K562 (cell line): ENCODE data around the gene ROBO1. TPM values are rescaled to one million over a fixed set of nuclear protein-coding genes. Genes with fewer than 3 reads are reported as not detected.

ENCODE experiments used
- ATAC-seq: fragments of 200-7000 bp; cut with Tn5 transposase; 3 replicates; pipeline ENCODE4 v1.9.1; 2020; ENCODE audit warnings: moderate library complexity
- BruUV-seq: library from RNA; stranded (reverse); fragments of 400-500 nt; replicated peaks from 2 replicates; lab custom pipeline; 2021; lab: Mats Ljungman, UMichigan
- CTCF ChIA-PET: fragments of 300-600 bp; formaldehyde crosslinking; extraction: SDS; loops from one replicate; lab custom pipeline; 2021; ENCODE audit warnings: low intra/inter-chr PET ratio; lab: Yijun Ruan, JAX
- POLR2A ChIA-PET: fragments of 300-600, 350-650 bp; sonication (Branson Sonifier 250); formaldehyde crosslinking; extraction: SDS; loops from one replicate; lab custom pipeline; 2021; ENCODE audit warnings: antibody characterized with exemption, inconsistent platforms; lab: Yijun Ruan, JAX
- DNase-seq, 4 experiments: peaks; one replicate each; pipeline versions ENCODE4 v3.0.0 to v3.0.0-alpha.2; 2011 to 2018; ENCODE audit warnings: low spot score in 3 of 4, mixed read lengths in 3 of 4; ENCODE audit errors: extremely low read depth in 1 of 4
- FAIRE-seq: peaks from 2 replicates; lab custom pipeline; 2011; peaks lifted over from hg19 to GRCh38; lab: Jason Lieb, UNC
- H2AFZ ChIP-seq: 2 replicates; pipeline ENCODE4 v1.6.0; 2011; ENCODE audit warnings: low read depth, low read length, control low read depth, inconsistent platforms
- H3K27ac ChIP-seq: fragments of 200-600 bp; 3 replicates; pipeline ENCODE4 v1.8.0; 2011; ENCODE audit warnings: low read depth, mild to moderate bottlenecking, control low read depth, inconsistent platforms, low read length, moderate library complexity, mixed read lengths; ENCODE audit errors: extremely low read depth
- H3K27me3 ChIP-seq, 2 experiments: fragments of 300-600 bp in 1 of 2; 2 replicates in 1 of 2; 3 replicates in 1 of 2; pipeline versions ENCODE4 v1.6.0 to v1.8.0; 2011; ENCODE audit warnings: inconsistent platforms in 2 of 2, low read length in 2 of 2, mild to moderate bottlenecking in 1 of 2, mixed read lengths in 1 of 2, moderate library complexity in 1 of 2; ENCODE audit not compliant: control insufficient read depth in 2 of 2, insufficient read depth in 2 of 2
- H3K36me3 ChIP-seq: fragments of 300-600 bp; 3 replicates; pipeline ENCODE4 v1.8.0; 2011; ENCODE audit warnings: mild to moderate bottlenecking, low read length, inconsistent platforms; ENCODE audit not compliant: control insufficient read depth, insufficient read depth
- H3K4me1 ChIP-seq, 2 experiments: fragments of 200-600 bp in 1 of 2; replicated peaks in 1 of 2; 2 replicates in 1 of 2; 3 replicates in 1 of 2; pipeline versions ENCODE4 v1.5.1 to v1.8.0; 2011; ENCODE audit warnings: inconsistent platforms in 2 of 2, low read length in 2 of 2, mild to moderate bottlenecking in 1 of 2, mixed read lengths in 1 of 2, moderate library complexity in 1 of 2; ENCODE audit not compliant: control insufficient read depth in 2 of 2, insufficient read depth in 2 of 2
- H3K4me2 ChIP-seq: 2 replicates; pipeline ENCODE4 v1.6.1; 2011; ENCODE audit warnings: low read length, control low read depth, inconsistent platforms, mixed read lengths; ENCODE audit not compliant: insufficient read depth
- H3K4me3 ChIP-seq: fragments of 200-600 bp; sonication (generic), shearing (Covaris generic); 2 replicates; pipeline ENCODE4 v1.5.1; 2016; ENCODE audit warnings: control low read depth, inconsistent platforms
- H3K79me2 ChIP-seq: fragments of 200-600 bp; 3 replicates; pipeline ENCODE4 v1.8.0; 2011; ENCODE audit warnings: low read length, inconsistent platforms; ENCODE audit not compliant: control insufficient read depth, insufficient read depth
- H3K9ac ChIP-seq, 2 experiments: 2 replicates each; pipeline versions ENCODE4 v1.6.0 to v1.6.1; 2011; ENCODE audit warnings: low read depth in 2 of 2, low read length in 2 of 2, control low read depth in 1 of 2, inconsistent platforms in 1 of 2, mild to moderate bottlenecking in 1 of 2, mixed read lengths in 1 of 2; ENCODE audit not compliant: insufficient read depth in 1 of 2
- H3K9me1 ChIP-seq: one replicate; pipeline ENCODE4 v1.6.0; 2011; ENCODE audit warnings: inconsistent platforms, mild to moderate bottlenecking, low read length, moderate library complexity; ENCODE audit not compliant: control insufficient read depth, insufficient read depth
- H3K9me3 ChIP-seq: replicated peaks from 2 replicates; pipeline ENCODE4 v1.5.1; 2011; ENCODE audit warnings: low read depth, low read length, inconsistent platforms; ENCODE audit not compliant: control insufficient read depth, insufficient read depth
- H4K20me1 ChIP-seq: replicated peaks from 2 replicates; pipeline ENCODE4 v1.6.1; 2011; ENCODE audit warnings: low read length, inconsistent platforms, mixed read lengths; ENCODE audit not compliant: control insufficient read depth, insufficient read depth
- CTBP1 ChIP-seq: fragments of 450-650 bp; IDR thresholded peaks from 2 replicates; pipeline ENCODE4 v1.6.1; 2016; ENCODE audit warnings: borderline replicate concordance
- FOXM1 ChIP-seq, 2 experiments: fragments of 450-650 bp in 1 of 2; sonication (generic) in 1 of 2; formaldehyde crosslinking in 1 of 2; IDR thresholded peaks; 2 replicates each; pipeline versions ENCODE4 v1.6.1 to v1.9.0; 2017 to 2022; ENCODE audit warnings: low read depth in 2 of 2, mild to moderate bottlenecking in 2 of 2, missing genetic modification reagents in 1 of 2, moderate library complexity in 1 of 2
- MCM2 ChIP-seq: fragments of 450-650 bp; IDR thresholded peaks from 2 replicates; pipeline ENCODE4 v1.6.1; 2017; ENCODE audit warnings: low read depth, mild to moderate bottlenecking
- SLC30A9 ChIP-seq: fragments of 250-450 bp; sonication (Bioruptor Pico); IDR thresholded peaks from 2 replicates; pipeline ENCODE4 v1.8.0; 2022; ENCODE audit warnings: mild to moderate bottlenecking, moderate library complexity
- VEZF1 ChIP-seq: fragments of 200-800 bp; sonication (Bioruptor generic); IDR thresholded peaks from 2 replicates; pipeline ENCODE4 v1.6.1; 2017; ENCODE audit warnings: missing genetic modification characterization, missing compliant biosample characterization
- ZNF316 ChIP-seq: fragments of 450-650 bp; IDR thresholded peaks from 2 replicates; pipeline ENCODE4 v1.6.1; 2016
- WGBS: fragments of 100-300 bp; shearing (Covaris generic); methylation state at CpG from one replicate; pipeline ENCODE4 v1.1.6; 2016; ENCODE audit warnings: low coverage, mixed read lengths; ENCODE audit not compliant: insufficient coverage; ENCODE audit errors: missing lambda C conversion rate; 5-methylcytosine and 5-hydroxymethylcytosine counted together
- in situ Hi-C: fragments of 300-500 bp; cut with MboI; formaldehyde crosslinking; loops from 4 replicates; pipeline ENCODE4 v1.15.0; 2018; ENCODE audit warnings: inconsistent platforms, mixed read lengths
- intact Hi-C: fragments of 100-400 bp; cut with micrococcal nuclease; formaldehyde crosslinking; loops from 2 replicates; pipeline ENCODE4 v1.14.2; 2022
- polyA plus RNA-seq, 8 experiments: library from polyadenylated mRNA; depleted of rRNA in 4 of 8; stranded (reverse) in 5 of 8; unstranded in 3 of 8; fragments of >200 nt; fragmentation: Nextera tagmentation in 2 of 8; fragmentation: Illumina TruSeq in 1 of 8; extraction: Ambion mirVana in 2 of 8; extraction: Trizol in 1 of 8; gene quantifications; 2 replicates each; pipeline versions ENCODE4 v1.2.1 to v1.2.3, GENCODE V29; 2011 to 2014; ENCODE audit warnings: inconsistent platforms in 1 of 8, missing spikeins in 1 of 8
- total RNA-seq, 7 experiments: library from RNA; depleted of rRNA in 6 of 7; stranded (reverse); fragments of >200 nt in 6 of 7; fragmentation: Illumina TruSeq in 2 of 7; extraction: Trizol in 2 of 7; gene quantifications; 2 replicates each; pipeline versions ENCODE4 v1.2.1 to v1.2.3, GENCODE V29; 2011 to 2021; ENCODE audit warnings: low replicate concordance in 1 of 7

The ROBO1 gene
- total and polyA plus RNA-seq, 9 of the 15 experiments (the other 6 are each of a cell fraction or from before 2014, with no cell fraction given): 0.01 to 0.53 (median 0.17) TPM; not detected in 5

GRCh38 chr3:79661896-79662295, 105.9 kb downstream of the ROBO1 start:
- H3K27ac ChIP-seq: no peak overlapping the region
- no peaks in the 10 kb centered on the region for H3K9me1 ChIP-seq
- no peak for DNase-seq
- no peaks in the 10 kb centered on the region for H3K79me2 ChIP-seq
- H2AFZ ChIP-seq: no peak overlapping the region
- no TSS peak for BruUV-seq
- no peak for ATAC-seq
- FAIRE-seq: no peak
- no peaks in the 10 kb centered on the region for H3K9me3 ChIP-seq
- intact Hi-C loops: no loop called here
- H3K27me3 ChIP-seq: no peaks in the 10 kb centered on the region
- no peak overlapping the region for H3K9ac ChIP-seq
- in situ Hi-C loops: no loop called here
- TF ChIP-seq MCM2: no peak
- no peak for TF ChIP-seq SLC30A9 (CRISPR knock-in tag)
- no peak for TF ChIP-seq VEZF1 (CRISPR knock-in tag)
- TF ChIP-seq CTBP1: no peak
- no peak overlapping the region for H3K4me3 ChIP-seq
- H3K4me2 ChIP-seq: no peak overlapping the region
- H4K20me1 ChIP-seq: no peaks in the 10 kb centered on the region
- no peaks in the 10 kb centered on the region for H3K4me1 ChIP-seq
- CTCF ChIA-PET: no interaction called here
- WGBS: 0% methylated on average over 3 of the region's 3 CpGs
- POLR2A ChIA-PET: no interaction called here
- H3K36me3 ChIP-seq: no peaks in the 10 kb centered on the region

GRCh38 chr3:79657076-79657475, 110.7 kb downstream of the ROBO1 start:
- no peaks in the 10 kb centered on the region for H3K9me3 ChIP-seq
- no peak for TF ChIP-seq FOXM1 (IDR thresholded peaks at IDR 0.05; ENCODE audit: low read depth)
- no peak for TF ChIP-seq FOXM1 (CRISPR knock-in tag; IDR thresholded peaks at IDR 0.05; ENCODE audit: low read depth)
- TF ChIP-seq ZNF316: 0 out of 2 replicates have a peak, but pooled peaks have one; percentile 34
- H3K4me3 ChIP-seq: no peak overlapping the region
- ATAC-seq (no peak), DNase-seq (no peak), FAIRE-seq (no peak)
- H3K9me1 ChIP-seq: no peaks in the 10 kb centered on the region
- BruUV-seq: no TSS peak
- H3K9ac ChIP-seq: no peak overlapping the region
- ChIA-PET CTCF (no interaction called here), POLR2A (no interaction called here)
- H4K20me1 ChIP-seq: no peaks in the 10 kb centered on the region
- in situ Hi-C loops: no loop called here
- no peak overlapping the region for H3K27ac ChIP-seq
- H2AFZ ChIP-seq: no peak overlapping the region
- H3K27me3 ChIP-seq: no peaks in the 10 kb centered on the region
- H3K4me2 ChIP-seq: no peak overlapping the region
- H3K4me1 ChIP-seq: no peaks in the 10 kb centered on the region
- no peaks in the 10 kb centered on the region for H3K79me2 ChIP-seq
- intact Hi-C loops: no loop called here
- no peaks in the 10 kb centered on the region for H3K36me3 ChIP-seq
